NCI-H2196 treated with DMSO at 0.1 percent for 48 hours (cell line): ENCODE measurements around the gene KRABD2.
A peak's percentile ranks its signal among the peaks of the same experiment; 100 is the strongest.
"Not testable (repeated sequence)": the region's sequence is repeated elsewhere in the genome, so short reads cannot be mapped to it uniquely, and the experiment has no call there.

Source experiments
- DNase-seq: peaks from one replicate; lab custom pipeline; 2025; ENCODE audit not compliant: unreplicated experiment; lab: John Stamatoyannopoulos, UW

Gene KRABD2

GRCh38 chr17:8393470-8394231 is 17.1 kb upstream of the KRABD2 start:
- no peak for DNase-seq

GRCh38 chr17:8392674-8393469 is 16.4 kb upstream of the KRABD2 start:
- no peak for DNase-seq

GRCh38 chr17:8392274-8392673 is 15.8 kb upstream of the KRABD2 start:
- DNase-seq = no peak

GRCh38 chr17:8391711-8392110 is 15.2 kb upstream of the KRABD2 start:
- no peak for DNase-seq

GRCh38 chr17:8387914-8388651 is 11.6 kb upstream of the KRABD2 start:
- no peak for DNase-seq

GRCh38 chr17:8386841-8387240 is 10.3 kb upstream of the KRABD2 start:
- DNase-seq = no peak

GRCh38 chr17:8384801-8385378 is 8.4 kb upstream of the KRABD2 start:
- DNase-seq = no peak

GRCh38 chr17:8383143-8383822 is 6.8 kb upstream of the KRABD2 start, which contains the start of gene RPL26:
Gene RPL26, minus strand, starts transcription at chr17:8383193. Its CDS starts 883 bp downstream, at chr17:8382310.
- DNase-seq = peak; percentile 79

GRCh38 chr17:8382880-8383142 is 6.3 kb upstream of the KRABD2 start:
- no peak for DNase-seq

- no peak for DNase-seq
Observed at GRCh38 chr17:8382052-8382879, 5.8 kb upstream of the KRABD2 start.

GRCh38 chr17:8380049-8380448 is 3.5 kb upstream of the KRABD2 start:
- DNase-seq = no peak

- DNase-seq = not testable (repeated sequence)
Observed at GRCh38 chr17:8378117-8378516, 1.6 kb upstream of the KRABD2 start.

GRCh38 chr17:8377422-8377821 is 918 bp upstream of the KRABD2 start:
- no peak for DNase-seq

- no peak for DNase-seq
Observed at GRCh38 chr17:8375738-8376259, 705 bp downstream of the KRABD2 start.

- DNase-seq = not testable (repeated sequence)
Observed at GRCh38 chr17:8373856-8374255, 2.6 kb downstream of the KRABD2 start.

- DNase-seq = no peak
Observed at GRCh38 chr17:8372422-8372821, 4.1 kb downstream of the KRABD2 start.

GRCh38 chr17:8371786-8372185 is 4.7 kb downstream of the KRABD2 start:
- DNase-seq = no peak

- DNase-seq = no peak
Observed at GRCh38 chr17:8369944-8370343, 6.6 kb downstream of the KRABD2 start.

GRCh38 chr17:8368193-8368592 is 8.3 kb downstream of the KRABD2 start:
- no peak for DNase-seq

- DNase-seq = no peak
Observed at GRCh38 chr17:8366231-8366630, 10.3 kb downstream of the KRABD2 start.
